Suprapubic skin (tissue), 4 donors: ENCODE data around the gene NDUFS5.
"Not testable (repeated sequence)": the region's sequence is repeated elsewhere in the genome, so short reads cannot be mapped to it uniquely, and the experiment has no call there.

Experiments
- CTCF ChIP-seq, 2 donors: fragments of 200-600 bp in 1 of 2; fragments of 450-650 bp in 1 of 2; sonication (generic) in 1 of 2; IDR thresholded peaks; one replicate each; pipeline ENCODE4 v1.5.1; 2016 to 2019; ENCODE audit warnings: antibody characterized with exemption in 2 of 2, mild to moderate bottlenecking in 1 of 2, moderate library complexity in 1 of 2
- EP300 ChIP-seq: sonication (generic); formaldehyde crosslinking; IDR thresholded peaks from one replicate; pipeline ENCODE4 v1.6.1; 2017; ENCODE audit warnings: antibody characterized with exemption
- POLR2A ChIP-seq, 2 donors: fragments of 450-650 bp; IDR thresholded peaks; one replicate each; pipeline ENCODE4 v1.6.1; 2017; ENCODE audit warnings: antibody characterized with exemption in 2 of 2, mild to moderate bottlenecking in 2 of 2, moderate library complexity in 2 of 2
- POLR2AphosphoS5 ChIP-seq, 3 donors: sonication (generic); formaldehyde crosslinking; IDR thresholded peaks; one replicate each; pipeline ENCODE4 v1.6.1; 2017; ENCODE audit warnings: antibody characterized with exemption in 3 of 3

- TF ChIP-seq POLR2A (IDR thresholded peaks at IDR 0.05); CTCF (IDR thresholded peaks at IDR 0.05); POLR2AphosphoS5 (IDR thresholded peaks at IDR 0.05); EP300: not testable (repeated sequence)
These were observed 25.2 kb downstream of the NDUFS5 start for GRCh38 chr1:39051193-39051850.
